Measurements from ENCODE around the gene ROR2. TPM values are rescaled to one million over a fixed set of nuclear protein-coding genes. Genes with fewer than 3 reads are reported as not detected.

ROR2 gene
- total RNA-seq, 1 experiment from 2014 or later, result not detected

DNA sequence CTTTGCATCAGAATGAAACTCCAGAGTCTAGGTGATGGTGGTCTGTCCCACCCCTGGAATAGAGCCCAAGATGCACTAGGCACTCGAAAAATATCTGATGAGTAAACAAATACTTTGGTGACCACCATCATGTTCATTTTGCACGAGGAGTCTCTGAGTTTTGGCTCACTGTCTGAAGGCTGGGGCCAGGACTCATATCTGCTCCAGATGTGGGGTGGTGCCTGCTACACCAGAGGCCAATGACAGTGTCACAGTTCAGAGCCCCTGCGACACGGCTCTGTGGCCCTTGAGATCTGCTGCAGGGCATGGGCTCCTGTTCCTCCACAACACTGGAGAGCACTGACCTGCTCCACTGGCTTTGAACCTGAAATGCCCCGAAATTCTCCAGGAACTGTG lies 164.6 kb downstream of the ROR2 start:
- TF ChIP-seq EZH2 (IDR thresholded peaks at IDR 0.05; ENCODE audit: low read length, unreplicated experiment), result no peak
- no peak for TF ChIP-seq EZH2phosphoT487 (IDR thresholded peaks at IDR 0.05; ENCODE audit: borderline replicate concordance, low read length)
- CTCF ChIA-PET, result no interaction called here
- DNase-seq (no peak), ATAC-seq (no peak)
- Histone ChIP-seq H3F3A (ENCODE audit: low read length, unreplicated experiment) (no peaks in the 10 kb centered on the region), H3K4me3 (ENCODE audit: low read length) (no peak overlapping the region), H2AFZ (ENCODE audit: low read length) (no peak overlapping the region), H3K27me3 (ENCODE audit: low read length) (peaks cover 45% of the 10 kb centered on the region), H3K79me2 (ENCODE audit: low read length) (no peaks in the 10 kb centered on the region), H3K27ac (ENCODE audit: low read length) (no peak overlapping the region), H3K9me2 (replicated peaks; ENCODE audit: low read length) (no peaks in the 10 kb centered on the region), H3K36me3 (ENCODE audit: low read depth, low read length) (no peaks in the 10 kb centered on the region), H3K9me3 (ENCODE audit: low read length) (no peaks in the 10 kb centered on the region), H3K4me1 (ENCODE audit: insufficient read depth, low read length) (no peaks in the 10 kb centered on the region), H3K9ac (ENCODE audit: low read length) (no peak overlapping the region), H4K20me1 (ENCODE audit: low read length) (no peaks in the 10 kb centered on the region), H3K4me2 (ENCODE audit: low read length) (no peak overlapping the region)
- POLR2A ChIA-PET (ENCODE audit: unreplicated experiment), result no interaction called here
- intact Hi-C loops (cut with micrococcal nuclease), result no loop called here
- no TSS peak for BruUV-seq (replicated peaks)

DNA sequence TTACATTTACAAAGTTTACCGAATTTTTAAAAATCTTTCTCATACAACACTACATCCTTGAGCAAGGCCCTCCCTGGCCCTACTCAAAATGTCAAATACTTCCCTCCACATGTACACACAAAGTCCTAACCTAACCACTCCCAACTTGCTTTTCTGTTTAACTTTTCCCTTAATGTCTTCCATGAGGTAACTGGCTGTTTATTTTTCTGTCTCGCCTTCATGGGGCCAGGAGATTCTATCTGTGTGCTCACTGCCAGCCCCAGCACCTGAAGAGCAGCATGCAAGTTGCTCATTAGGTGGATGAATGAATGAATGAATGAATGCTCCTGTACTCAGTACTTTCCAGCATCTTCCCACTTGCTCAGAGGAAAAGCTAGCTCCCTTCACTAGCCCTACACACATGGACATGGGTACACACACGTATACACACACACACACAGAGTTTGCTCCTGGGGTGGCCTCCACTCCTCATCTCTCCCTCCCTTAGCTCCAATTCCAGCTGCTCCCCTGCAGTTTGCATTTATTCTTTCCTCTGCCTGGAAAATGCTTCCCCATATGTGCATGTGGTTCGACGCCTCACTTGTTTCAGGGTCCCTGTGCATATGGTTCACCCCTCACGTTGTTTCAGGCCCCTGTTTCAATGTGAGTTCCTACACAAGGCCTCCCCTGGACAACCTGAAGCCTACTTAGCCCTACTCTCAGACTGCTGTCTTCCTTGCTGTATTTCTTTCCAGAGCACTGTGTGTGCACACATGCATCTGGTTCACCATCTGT lies 165.2 kb downstream of the ROR2 start:
- TF ChIP-seq CTCF (conservative IDR thresholded peaks at IDR 0.05; ENCODE audit: low read depth, low read length), result no peak
- no peak for TF ChIP-seq EZH2phosphoT487 (IDR thresholded peaks at IDR 0.05; ENCODE audit: borderline replicate concordance, low read length)
- no peak for TF ChIP-seq EZH2 (IDR thresholded peaks at IDR 0.05; ENCODE audit: low read length, unreplicated experiment)
- Histone ChIP-seq H3K9me2 (replicated peaks; ENCODE audit: low read length) (no peaks in the 10 kb centered on the region), H3K36me3 (ENCODE audit: low read depth, low read length) (no peaks in the 10 kb centered on the region), H3K4me3 (ENCODE audit: low read length) (no peak overlapping the region), H3F3A (ENCODE audit: low read length, unreplicated experiment) (no peaks in the 10 kb centered on the region), H3K79me2 (ENCODE audit: low read length) (no peaks in the 10 kb centered on the region), H3K4me1 (ENCODE audit: insufficient read depth, low read length) (no peaks in the 10 kb centered on the region), H3K27me3 (ENCODE audit: low read length) (peaks cover 45% of the 10 kb centered on the region), H3K9me3 (ENCODE audit: low read length) (no peaks in the 10 kb centered on the region), H3K9ac (ENCODE audit: low read length) (no peak overlapping the region), H2AFZ (ENCODE audit: low read length) (no peak overlapping the region), H3K4me2 (ENCODE audit: low read length) (no peak overlapping the region), H4K20me1 (ENCODE audit: low read length) (no peaks in the 10 kb centered on the region), H3K27ac (ENCODE audit: low read length) (no peak overlapping the region)
- ATAC-seq, result no peak
- BruUV-seq (replicated peaks), result no TSS peak
- ChIA-PET POLR2A (ENCODE audit: unreplicated experiment) (no interaction called here), CTCF (no interaction called here)
- intact Hi-C loops (cut with micrococcal nuclease), result no loop called here
- no peak for DNase-seq

DNA sequence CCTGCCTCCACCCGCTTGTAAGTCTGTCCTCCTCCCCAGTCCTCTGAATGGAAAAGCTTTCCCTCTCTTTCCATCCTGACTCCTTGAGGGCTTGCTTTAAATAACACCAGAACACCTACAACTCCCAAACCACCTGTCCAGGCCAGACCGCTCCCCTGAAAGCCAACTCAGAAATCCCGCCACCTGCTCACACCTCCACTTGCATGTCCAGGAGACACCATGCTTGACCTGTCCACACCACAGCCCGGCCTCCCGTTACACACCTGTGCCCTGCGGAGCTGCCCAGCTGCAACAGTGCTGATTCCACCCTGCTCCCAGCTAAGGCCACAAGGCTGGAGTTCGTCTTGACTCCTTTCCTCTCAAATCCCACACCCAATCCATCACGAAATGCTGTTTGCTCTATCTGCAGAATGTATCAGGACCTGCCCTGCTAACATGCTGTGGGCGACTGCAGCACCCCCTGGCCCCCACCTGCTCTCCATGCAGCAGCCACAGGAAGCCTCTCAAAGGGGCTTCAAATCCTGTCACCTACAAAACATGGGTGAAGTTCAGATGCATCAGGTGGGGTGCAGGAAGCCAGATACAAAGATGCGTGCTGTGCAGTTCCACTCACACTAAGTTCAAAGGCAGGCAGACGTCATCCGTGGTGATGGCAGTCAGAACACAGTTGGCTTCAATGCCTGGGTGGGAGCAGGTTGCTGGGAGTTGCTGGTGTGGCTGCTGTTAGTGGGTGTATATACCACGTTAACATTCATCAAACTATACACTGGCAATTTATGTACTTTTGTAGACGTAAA lies 166.0 kb downstream of the ROR2 start:
- intact Hi-C loops (cut with micrococcal nuclease), result no loop called here
- ATAC-seq, result no peak
- H3K9me3 ChIP-seq (ENCODE audit: low read length), result no peaks in the 10 kb centered on the region
- no peak overlapping the region for H3K9ac ChIP-seq (ENCODE audit: low read length)
- no peak for DNase-seq
- ChIA-PET POLR2A (ENCODE audit: unreplicated experiment) (no interaction called here), CTCF (no interaction called here)
- no peaks in the 10 kb centered on the region for H3F3A ChIP-seq (ENCODE audit: low read length, unreplicated experiment)
- no peaks in the 10 kb centered on the region for H3K4me1 ChIP-seq (ENCODE audit: insufficient read depth, low read length)
- H3K4me3 ChIP-seq (ENCODE audit: low read length), result no peak overlapping the region
- no peaks in the 10 kb centered on the region for H4K20me1 ChIP-seq (ENCODE audit: low read length)
- peaks cover 45% of the 10 kb centered on the region for H3K27me3 ChIP-seq (ENCODE audit: low read length)
- H2AFZ ChIP-seq (ENCODE audit: low read length), result no peak overlapping the region
- H3K4me2 ChIP-seq (ENCODE audit: low read length), result no peak overlapping the region
- TF ChIP-seq EZH2 (IDR thresholded peaks at IDR 0.05; ENCODE audit: low read length, unreplicated experiment) (no peak), CTCF (conservative IDR thresholded peaks at IDR 0.05; ENCODE audit: low read depth, low read length) (no peak), EZH2phosphoT487 (IDR thresholded peaks at IDR 0.05; ENCODE audit: borderline replicate concordance, low read length) (no peak)
- H3K27ac ChIP-seq (ENCODE audit: low read length), result no peak overlapping the region
- no TSS peak for BruUV-seq (replicated peaks)
- no peaks in the 10 kb centered on the region for H3K79me2 ChIP-seq (ENCODE audit: low read length)
- no peaks in the 10 kb centered on the region for H3K36me3 ChIP-seq (ENCODE audit: low read depth, low read length)
- no peaks in the 10 kb centered on the region for H3K9me2 ChIP-seq (replicated peaks; ENCODE audit: low read length)

Measured in PC-3 (cell line).